Nephron progenitor cell (in vitro differentiated cells): ENCODE measurements around the gene RBM11.

Source experiments
- DNase-seq: peaks from one replicate; pipeline ENCODE4 v3.0.0; 2021
- H3K27ac Mint-ChIP-seq: 2 replicates; pipeline ENCODE4 v1.8.0; 2021; ENCODE audit warnings: mild to moderate bottlenecking, moderate library complexity, mixed read lengths
- H3K27me3 Mint-ChIP-seq: 2 replicates; pipeline ENCODE4 v1.8.0; 2021; ENCODE audit warnings: mild to moderate bottlenecking, low read depth, mixed read lengths; ENCODE audit not compliant: poor library complexity
- H3K36me3 Mint-ChIP-seq: 2 replicates; pipeline ENCODE4 v1.8.0; 2021; ENCODE audit warnings: low read depth, mixed read lengths
- H3K4me1 Mint-ChIP-seq: 2 replicates; pipeline ENCODE4 v1.8.0; 2021; ENCODE audit warnings: mixed read lengths
- H3K4me3 Mint-ChIP-seq: 2 replicates; pipeline ENCODE4 v1.8.0; 2021; ENCODE audit warnings: mild to moderate bottlenecking, moderate library complexity, mixed read lengths
- H3K9me3 Mint-ChIP-seq: 2 replicates; pipeline ENCODE4 v1.8.0; 2021; ENCODE audit warnings: mild to moderate bottlenecking, moderate library complexity, mixed read lengths
- CTCF ChIP-seq: fragments of 200-600 bp; sonication (generic); IDR thresholded peaks from 2 replicates; pipeline ENCODE4 v1.5.0; 2021; ENCODE audit warnings: antibody characterized with exemption

The RBM11 gene

DNA sequence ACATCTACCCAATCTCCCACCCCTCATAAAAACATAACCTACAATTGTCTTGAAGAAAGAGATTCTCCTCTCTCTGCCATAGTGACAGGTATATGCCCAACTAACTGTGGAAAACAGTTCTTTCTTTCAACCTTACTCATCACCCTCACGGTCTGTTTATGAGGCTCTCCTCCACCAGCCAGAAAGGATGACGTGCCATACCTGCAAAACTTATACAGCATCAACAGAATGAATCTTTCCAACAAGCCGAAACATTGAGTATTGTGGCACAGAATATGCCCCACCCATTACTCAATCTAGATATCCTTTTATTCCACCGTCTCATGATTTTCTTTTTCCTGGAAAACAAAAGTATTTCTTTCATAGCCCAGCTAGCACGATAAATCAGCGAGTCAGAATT lies 55.7 kb downstream of the RBM11 start:
- H3K27me3 Mint-ChIP-seq, result peaks cover 3% of the 10 kb centered on the region
- TF ChIP-seq CTCF, result no peak
- no peak overlapping the region for H3K4me3 Mint-ChIP-seq
- no peaks in the 10 kb centered on the region for H3K36me3 Mint-ChIP-seq
- no peak for DNase-seq
- no peaks in the 10 kb centered on the region for H3K9me3 Mint-ChIP-seq
- H3K27ac Mint-ChIP-seq, result no peak overlapping the region
- no peaks in the 10 kb centered on the region for H3K4me1 Mint-ChIP-seq

- DNase-seq, result no peak
Observed at GRCh38 chr21:14273736-14274538, 58.0 kb downstream of the RBM11 start.

DNA sequence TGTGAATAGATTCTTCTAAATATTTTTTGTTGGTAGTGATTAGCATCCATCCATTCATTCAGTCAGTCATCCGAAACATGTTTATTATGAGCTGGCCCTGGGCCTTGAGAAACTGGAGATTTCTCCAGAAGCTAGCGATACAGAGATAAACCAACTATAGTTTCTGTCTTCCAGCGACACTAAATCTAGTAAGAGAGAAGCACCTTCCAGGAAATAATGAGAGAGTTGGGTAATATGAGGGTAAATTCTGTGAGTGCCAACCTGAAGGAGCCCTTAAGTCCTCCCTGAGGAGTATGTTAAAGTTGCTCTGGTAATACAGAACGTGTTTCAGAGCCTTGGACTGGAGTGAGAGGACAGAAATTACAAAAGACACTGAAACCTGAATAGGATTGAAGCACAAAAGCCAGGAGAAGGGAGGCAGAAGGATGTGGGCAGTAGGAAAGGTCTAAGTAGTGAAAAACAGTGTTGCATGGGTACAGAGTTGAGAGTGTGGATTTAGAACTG lies 59.8 kb downstream of the RBM11 start:
- Mint-ChIP-seq H3K4me3 (no peak overlapping the region), H3K9me3 (no peaks in the 10 kb centered on the region), H3K36me3 (no peaks in the 10 kb centered on the region), H3K27me3 (peaks cover 10% of the 10 kb centered on the region), H3K4me1 (no peaks in the 10 kb centered on the region), H3K27ac (no peak overlapping the region)
- no peak for TF ChIP-seq CTCF
- no peak for DNase-seq

More at GRCh38 chr21:14273736-14274538, 58.0 kb downstream of the RBM11 start:
- Mint-ChIP-seq H3K4me3 (no peak overlapping the region), H3K9me3 (no peaks in the 10 kb centered on the region), H3K27me3 (peaks cover 3% of the 10 kb centered on the region), H3K36me3 (no peaks in the 10 kb centered on the region), H3K4me1 (no peaks in the 10 kb centered on the region), H3K27ac (no peak overlapping the region)
- TF ChIP-seq CTCF, result no peak
